Right renal pelvis (tissue), 4 donors: Measurements from ENCODE around the gene IKZF5. TPM values are rescaled to one million over a fixed set of nuclear protein-coding genes. Genes with fewer than 3 reads are reported as not detected.

ENCODE experiments used
- DNase-seq, 4 donors: peaks; one replicate each; pipeline ENCODE4 v3.0.0-alpha.2; 2013; ENCODE audit warnings: low read depth in 4 of 4, low spot score in 3 of 4, missing footprints in 1 of 4
- polyA plus RNA-seq, 4 donors: library from polyadenylated mRNA; unstranded; fragments of 120-200 nt; gene quantifications; one replicate each; pipeline ENCODE4 v1.2.1, GENCODE V29; 2013; ENCODE audit not compliant: insufficient read length in 4 of 4

The IKZF5 gene, protein sequence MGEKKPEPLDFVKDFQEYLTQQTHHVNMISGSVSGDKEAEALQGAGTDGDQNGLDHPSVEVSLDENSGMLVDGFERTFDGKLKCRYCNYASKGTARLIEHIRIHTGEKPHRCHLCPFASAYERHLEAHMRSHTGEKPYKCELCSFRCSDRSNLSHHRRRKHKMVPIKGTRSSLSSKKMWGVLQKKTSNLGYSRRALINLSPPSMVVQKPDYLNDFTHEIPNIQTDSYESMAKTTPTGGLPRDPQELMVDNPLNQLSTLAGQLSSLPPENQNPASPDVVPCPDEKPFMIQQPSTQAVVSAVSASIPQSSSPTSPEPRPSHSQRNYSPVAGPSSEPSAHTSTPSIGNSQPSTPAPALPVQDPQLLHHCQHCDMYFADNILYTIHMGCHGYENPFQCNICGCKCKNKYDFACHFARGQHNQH
- 10 to 100 TPM; 18.6 to 27.5 (median 25.2) TPM for polyA plus RNA-seq

DNA sequence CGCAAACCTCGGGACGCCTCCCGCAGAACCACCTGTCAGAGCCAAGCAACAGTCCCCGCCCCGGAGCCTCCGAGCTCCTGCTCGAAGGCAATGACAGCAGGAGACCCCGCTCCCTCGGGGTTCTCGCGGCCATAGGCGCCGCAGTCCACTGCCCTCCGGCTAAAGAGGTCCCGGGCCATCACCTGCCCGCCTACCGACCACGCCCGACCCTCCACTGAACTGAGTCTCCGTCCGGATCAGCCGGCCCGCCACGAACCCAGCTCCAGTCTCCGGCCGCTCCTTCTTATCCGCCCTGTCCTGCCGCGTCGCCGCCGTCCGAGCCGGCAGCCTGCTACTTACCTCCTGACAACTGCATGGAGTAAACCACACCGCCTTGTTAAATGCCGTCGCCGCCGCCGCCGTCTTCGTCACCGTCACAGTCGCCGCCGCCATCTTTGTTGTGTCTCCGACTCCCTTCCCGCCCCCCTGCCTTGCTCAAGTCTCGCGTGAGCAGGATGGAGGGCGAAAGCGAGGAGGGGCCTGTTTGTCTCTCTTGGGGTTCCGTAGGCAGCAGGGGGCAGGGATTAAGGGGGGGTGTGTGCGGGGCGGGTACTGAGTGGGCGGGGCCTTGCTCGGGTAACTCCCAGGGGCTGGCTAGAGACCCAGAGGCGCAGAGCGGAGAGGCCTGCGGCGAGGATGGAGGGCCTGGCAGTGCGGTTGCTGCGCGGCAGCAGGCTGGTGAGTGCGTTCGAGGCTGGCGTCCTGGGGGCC lies at the start of gene IKZF5, which contains the start of gene ACADSB:
Gene IKZF5 (minus strand): TSS at position 441 of the 750 bp plus-strand sequence. CDS start 10,170 bp downstream, outside the sequence.
Gene ACADSB (plus strand): TSS at position 652 of the 750 bp plus-strand sequence. CDS start 24 bp downstream, at position 676.
- peak; percentile 92 to 97 (median 95) for DNase-seq

DNA sequence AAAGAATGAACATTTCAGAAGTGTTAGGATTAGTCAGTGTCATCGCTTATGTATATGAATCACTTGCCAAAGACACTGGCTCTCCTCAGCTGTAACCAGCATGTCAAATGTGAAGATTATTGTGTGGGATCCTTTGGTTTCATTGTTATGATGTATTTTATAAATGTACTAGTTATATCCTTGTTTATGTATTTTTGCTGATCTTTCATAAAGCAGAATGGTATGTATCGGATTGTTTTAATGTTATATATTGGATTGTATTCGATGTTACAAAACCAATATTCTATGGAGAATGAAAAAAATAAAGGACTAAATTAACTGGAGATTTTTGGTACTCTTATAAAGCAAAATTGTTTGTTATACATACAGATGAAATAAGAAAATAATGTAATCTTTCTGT lies 49.4 kb upstream of the IKZF5 start:
- DNase-seq = no peak

DNA sequence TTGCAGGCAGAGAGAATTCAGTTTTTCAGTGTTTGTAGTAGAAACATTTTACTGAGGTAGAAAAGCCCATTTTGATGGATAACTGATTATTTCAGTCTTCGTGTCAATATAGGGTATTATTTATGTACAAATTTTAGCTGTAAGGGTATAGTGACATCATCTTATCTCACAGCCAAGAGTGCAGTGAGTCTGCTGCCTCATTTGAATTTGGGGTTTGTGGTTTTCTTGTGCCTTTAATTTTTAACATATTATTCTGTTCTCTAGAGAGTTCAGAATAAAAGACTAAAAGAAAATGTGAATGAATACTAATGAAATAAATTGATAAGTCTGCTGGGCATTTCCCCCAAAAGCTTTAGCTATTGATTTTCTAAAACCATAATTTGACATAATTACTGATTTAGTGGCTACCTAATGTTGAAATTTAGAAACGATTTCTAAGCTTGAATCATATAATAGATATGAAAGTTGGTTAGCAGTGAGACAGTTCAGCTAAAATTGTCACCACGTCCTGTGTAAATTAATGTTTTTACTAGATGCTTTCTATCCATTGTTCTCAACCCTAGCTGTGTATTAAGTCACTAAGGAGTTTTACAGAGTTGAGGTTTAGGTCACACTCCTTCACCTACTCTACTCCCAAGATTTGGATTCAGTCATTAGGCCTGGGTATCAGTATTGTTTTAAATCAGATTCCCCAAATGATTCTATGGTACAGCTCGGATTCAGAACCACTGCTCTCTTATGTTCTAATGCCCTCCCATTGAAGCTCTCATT lies 37.6 kb upstream of the IKZF5 start:
- DNase-seq = no peak

DNA sequence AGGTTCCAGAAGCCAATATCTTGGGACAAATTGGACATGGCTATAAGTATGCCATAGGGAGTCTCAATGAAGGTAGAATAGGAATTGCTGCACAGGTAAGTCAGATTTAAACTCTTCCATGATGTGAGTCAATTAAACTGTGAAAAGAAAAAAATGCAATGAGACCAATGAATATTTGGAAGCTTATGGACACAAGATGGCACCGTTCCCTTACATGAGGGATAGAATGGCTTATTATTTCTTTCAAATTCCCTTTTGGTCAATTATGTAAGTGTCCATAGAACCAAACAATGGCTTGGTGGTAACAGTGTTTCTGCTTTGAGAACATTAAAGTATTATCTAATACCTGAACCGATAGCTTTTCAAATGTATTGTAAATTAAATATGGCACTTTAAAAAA lies 35.8 kb upstream of the IKZF5 start:
- no peak for DNase-seq

DNA sequence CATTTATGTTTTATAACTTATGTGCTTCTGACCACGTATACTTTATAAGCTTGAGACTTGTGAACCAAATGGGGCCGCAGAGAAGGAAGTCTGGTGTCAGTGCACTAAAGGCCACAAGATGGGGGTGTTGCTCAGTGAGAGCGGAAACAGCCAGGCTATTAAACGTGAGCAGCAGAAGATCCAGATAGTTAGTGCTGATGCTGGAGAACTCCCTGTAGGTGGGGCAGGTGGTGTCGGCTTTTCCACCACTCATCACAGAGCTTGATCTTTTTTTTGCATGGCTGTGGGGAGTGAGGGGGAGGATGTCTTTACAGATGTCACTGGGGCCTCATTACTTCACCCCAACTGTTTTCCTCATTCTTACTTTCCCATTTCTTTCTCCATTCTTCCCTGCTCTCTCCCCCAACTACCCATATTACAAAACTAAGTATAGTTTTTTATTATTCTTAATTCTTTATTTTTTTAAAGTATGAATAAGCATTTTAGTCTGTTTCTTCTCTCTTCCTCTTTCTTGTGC lies 34.9 kb upstream of the IKZF5 start:
- peak; percentile 38 to 51 (median 44) for DNase-seq

DNA sequence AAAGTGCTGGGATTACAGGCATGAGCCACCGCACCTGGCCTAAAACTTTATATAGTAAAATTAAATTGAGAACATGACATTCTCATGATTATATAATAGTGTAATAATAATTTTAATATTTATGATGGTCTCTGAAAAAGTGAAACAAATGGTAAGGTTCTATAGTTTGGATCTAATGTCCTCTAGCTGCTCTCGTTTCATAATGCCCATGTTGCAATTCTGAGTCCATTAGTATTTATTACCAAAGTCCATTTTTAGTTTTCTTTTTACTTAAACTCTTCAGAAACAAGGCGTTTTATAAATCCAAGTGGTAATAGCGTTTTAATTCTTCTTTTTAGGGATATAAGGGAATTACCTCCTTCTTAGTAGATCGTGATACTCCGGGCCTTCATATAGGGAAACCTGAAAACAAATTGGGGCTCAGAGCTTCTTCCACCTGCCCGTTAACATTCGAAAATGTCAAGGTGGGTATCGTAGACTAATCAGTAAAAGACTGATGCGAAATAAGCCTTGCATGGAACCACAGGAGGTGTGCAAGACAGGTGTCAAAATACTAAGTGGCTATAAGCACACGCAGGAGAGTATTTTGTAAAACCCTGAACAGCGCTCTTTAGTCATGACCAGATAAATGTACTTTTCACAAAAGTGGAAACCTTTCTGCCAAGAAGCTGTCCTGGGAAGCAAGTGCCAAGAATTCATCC lies 34.3 kb upstream of the IKZF5 start:
- no peak for DNase-seq

DNA sequence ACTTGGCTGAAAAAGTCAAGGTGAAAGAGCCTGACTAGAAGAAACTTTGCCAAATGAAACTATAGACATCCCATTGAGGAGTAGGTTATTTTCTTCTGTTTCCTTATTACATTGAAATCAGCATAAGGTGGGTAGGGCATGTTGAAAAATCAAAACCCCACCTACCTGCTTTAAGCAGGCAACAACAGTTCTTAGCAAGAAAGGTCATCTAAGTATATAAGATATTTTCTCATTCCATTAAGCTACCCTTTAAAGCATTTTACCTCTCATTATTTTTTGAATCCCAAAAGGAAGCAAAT lies 31.0 kb upstream of the IKZF5 start:
- DNase-seq = no peak

DNA sequence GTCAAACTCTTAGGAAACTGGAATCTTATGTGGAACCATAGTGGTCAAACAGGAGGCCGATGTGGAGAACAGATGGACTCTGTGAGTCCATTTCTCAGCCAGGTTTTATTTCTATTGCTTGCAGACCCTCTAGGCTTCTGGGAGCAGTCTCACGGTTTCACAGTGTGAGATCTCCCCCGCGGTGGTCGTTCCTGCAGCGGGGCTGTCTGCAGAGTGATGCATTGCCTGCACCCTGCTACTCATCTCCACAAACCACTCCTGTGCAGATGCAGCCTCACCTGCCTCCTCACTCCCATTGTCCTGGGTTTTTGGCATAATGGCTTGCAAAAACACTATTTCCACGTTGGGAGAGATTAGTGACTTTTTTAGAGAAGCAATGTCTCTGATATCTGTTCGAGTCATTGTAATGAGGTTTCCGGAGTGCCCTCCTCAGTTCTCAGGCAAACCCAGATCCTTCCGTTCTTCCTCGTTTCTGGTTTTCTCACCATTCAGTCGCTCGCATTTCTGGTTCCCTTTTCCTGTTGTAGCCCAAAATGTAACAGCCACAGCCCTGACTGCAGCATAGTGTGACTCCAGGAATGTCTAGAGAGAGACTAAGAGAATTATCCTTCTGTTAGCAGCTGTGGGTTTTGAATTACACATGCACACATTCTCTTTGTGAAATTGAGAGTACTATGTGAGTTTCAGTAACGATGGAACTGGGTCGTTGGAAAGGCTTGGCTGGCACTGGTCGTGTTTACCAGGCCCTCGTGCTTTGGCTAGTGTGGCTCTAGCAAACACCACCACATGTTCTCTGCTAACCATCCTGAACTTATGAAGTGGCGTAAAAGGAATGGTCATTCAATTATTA lies 30.4 kb upstream of the IKZF5 start:
- DNase-seq = no peak

DNA sequence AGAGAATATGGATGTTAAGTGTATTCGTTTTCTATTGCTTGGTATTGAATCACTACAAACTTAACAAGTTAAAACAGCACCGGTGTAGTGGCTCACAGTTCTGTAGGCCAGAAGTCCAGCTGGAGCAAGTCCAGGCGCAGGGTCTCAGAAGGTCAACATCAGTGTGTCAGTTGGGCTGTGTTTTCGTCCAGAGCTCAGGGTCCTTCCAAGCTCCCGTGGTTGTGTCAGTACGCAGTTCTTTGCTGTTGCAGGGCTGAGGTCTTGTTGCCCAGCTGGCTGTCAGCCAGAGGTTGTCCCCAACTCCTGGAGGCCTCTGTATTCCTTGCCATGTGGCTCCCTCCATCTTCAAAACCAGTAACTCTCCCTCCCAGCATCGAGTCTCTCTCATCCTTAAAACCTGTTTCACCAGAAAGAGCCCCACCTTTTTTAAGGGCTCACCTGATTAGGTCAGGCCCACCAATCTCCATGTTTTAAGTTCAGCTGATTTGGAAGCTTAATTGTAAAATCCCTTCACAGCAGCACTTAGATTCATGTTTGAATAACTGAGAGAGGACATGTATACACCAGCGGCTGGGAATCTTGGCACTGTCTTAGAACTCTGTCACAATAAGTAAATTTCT lies 27.0 kb upstream of the IKZF5 start:
- no peak for DNase-seq

DNA sequence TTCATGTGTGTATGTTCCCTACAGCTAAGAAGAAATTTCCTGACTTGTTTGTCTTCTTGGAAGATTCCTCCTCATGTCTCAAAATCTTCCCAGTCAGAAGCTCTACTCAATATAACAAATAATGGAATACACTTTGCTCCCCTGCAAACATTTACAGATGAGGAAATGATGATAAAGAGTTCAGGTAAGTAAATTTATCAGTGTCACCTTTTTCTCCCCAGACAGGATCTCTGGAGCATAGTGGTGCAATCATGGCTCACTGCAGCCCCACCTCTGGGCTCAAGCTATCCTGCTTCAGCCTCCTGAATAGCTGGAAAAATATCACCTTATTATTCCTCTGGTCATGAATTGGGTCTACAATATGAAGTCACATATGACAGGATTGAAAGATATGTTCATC lies 25.7 kb upstream of the IKZF5 start:
- DNase-seq = no peak

DNA sequence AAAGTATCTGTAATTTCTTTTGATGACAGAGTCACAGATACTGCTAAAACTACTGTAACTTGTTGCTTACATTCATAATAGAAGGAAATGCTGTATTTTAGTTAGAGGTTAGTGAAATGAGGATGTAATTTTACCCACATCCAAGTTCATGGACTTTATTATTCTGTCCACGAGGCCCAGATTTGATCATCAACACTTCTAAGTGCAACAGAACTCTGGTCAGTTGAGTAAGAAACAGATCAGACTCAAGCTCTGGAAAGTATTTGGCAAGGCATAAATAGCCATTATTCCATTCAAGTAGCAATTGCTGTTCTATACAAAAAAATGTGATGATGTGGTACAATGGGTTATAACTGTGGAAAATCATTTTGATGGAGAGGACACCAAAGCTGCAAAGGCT lies 22.5 kb upstream of the IKZF5 start:
- DNase-seq = no peak

DNA sequence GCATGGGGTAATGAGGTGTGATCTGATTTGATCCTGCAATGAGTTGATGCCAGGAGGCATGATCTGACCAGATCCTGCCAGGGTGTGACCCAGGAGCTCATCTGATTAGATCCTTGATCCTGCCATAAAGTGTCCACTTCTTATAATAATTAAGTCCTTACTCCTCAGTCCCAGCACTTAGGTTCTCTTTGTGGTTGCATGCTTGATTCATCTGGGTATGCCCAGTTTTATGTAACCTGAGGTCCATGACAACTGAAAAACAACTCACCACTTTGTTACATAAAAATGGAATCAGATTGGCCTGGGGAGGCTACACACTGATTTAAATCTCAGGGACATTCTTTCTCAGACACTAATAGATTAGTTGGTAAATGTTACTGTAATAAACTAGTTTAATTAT lies 19.3 kb upstream of the IKZF5 start:
- no peak for DNase-seq

DNA sequence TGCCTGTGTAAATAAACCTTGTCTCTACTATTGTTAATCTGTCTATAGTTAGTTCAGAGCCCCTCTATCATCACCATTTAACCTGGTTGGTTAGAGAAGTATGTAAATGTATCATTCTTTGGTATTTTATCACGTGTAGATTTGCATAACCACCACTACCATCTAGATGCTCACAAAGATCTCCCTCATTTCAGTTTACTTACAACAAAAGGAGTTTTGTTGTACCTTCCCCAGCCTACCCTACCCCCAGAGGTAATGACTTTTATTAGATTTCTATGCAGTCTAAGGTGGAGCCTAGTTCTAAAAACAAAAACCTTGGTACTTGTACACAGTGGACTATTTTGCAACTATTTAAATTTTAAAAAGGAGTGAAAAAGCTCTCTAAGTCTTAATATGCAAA lies 17.7 kb upstream of the IKZF5 start:
- no peak for DNase-seq

DNA sequence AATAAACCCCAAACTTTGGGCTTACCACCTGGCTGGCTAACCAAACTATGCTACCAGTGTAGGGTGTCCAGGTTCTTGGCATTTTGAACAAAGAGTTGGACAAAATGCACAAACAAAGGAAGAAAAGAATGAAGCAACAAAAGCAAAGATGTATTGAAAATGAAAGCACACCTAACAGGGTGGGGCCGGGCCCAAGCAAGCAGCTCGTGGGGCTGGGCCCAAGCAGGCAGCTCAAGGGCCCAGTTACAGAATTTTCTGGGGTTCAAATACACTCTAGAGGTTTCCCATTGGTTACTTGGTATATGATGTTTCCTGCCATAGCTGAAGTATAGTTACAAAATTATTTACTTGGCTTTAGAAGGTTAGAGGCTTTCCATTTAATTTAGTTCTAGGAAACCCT lies 15.9 kb upstream of the IKZF5 start:
- DNase-seq = no peak

DNA sequence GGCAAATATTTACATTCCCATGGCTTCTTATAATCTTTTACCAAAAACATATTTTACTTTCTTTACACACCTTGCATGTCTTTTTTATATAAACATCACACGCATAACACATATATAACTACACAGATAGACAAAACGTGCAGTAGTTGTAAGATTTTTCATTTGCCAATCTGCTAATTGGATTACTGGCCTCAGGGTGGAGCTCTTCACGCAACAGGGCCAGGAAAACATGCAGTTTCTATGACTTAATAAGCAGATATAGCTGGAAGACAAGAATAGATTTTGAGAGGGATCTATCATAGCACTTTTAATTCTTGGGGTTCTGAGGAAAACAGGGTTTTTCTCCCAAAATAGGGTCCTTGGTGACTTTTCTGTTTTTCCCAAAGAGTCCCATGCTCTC lies 12.9 kb upstream of the IKZF5 start:
- no peak for DNase-seq

DNA sequence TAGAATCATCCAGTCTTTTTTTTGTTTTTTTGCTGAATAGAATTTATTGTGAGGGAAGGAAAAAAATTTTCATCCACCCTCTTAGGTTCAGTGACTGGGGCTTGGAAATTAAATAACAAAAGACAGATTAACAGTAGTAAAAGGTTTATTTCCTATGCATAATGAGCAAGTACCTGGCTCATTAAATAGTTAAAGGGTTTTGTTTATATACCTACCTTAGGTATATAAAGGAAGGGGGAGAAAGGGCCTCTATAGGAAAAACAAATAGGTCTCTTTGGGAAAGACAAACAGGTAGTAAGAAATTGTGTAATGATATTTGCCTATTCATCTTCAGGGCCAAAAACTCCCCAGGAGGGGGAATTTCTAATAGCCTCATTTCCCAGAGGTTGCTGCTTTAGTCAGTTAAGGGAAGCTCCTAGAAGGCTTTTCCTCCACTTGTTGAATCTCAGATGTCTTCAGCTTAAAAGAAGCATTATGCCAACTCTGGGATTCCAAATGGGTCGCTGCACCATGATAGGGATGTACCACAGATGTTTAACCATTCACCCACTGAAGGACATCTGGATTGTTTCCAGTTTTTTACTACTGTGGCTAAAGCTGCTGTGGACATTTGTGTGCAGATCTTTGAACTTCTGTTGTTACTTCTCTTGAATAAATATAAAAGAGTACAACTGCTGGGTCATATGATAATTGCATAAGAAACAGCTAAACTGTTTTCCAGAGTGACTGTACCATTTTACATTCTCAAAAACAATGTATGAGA lies 11.5 kb upstream of the IKZF5 start:
- no peak for DNase-seq

DNA sequence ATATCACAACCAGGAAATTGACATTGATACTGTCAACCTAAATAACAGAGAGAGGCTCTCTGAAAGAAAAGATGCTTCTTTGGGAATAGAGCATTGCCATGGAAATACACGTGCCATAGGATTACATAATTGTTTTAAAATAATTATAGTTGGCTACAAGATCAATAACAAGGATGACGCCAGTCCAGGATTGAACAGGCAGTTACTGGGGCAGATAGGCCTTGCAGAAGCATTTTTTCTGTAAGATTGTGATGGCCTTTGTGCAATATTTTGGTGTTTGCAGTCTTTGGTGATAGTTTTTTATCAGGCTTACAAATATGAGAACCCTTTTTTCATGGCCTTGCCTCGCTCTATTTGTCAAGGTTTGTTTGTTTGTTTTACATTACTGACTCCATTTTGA lies 10.7 kb upstream of the IKZF5 start:
- no peak for DNase-seq

DNA sequence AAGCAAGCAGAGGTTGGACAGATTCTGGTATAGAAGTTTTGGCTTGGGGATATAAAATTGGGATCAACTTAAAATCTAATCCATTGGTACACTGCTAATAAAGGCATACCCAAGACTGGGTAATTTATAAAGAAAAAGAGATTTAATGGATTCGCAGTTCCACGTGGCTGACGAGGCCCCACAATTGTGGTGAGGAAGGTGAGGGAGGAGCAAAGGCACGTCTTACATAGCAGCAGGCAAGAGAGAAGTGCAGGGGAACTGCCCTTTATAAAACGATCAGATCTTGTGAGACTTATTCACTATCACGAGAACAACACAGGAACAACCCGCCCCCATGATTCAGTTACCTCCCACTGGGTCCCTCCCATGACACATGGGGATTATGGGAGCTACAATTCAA lies 9.9 kb upstream of the IKZF5 start:
- no peak for DNase-seq
